Left ventricle myocardium inferior (tissue), 1 donor: ENCODE results near the gene PMEPA1. TPM values are rescaled to one million over a fixed set of nuclear protein-coding genes. Genes with fewer than 3 reads are reported as not detected.

Experiments used
- DNase-seq: peaks from one replicate; pipeline ENCODE4 v3.0.0-alpha.2; 2020
- H3K27ac ChIP-seq: fragments of 200-600 bp; replicated peaks from 2 replicates; pipeline ENCODE4 v1.8.0; 2021
- H3K27me3 ChIP-seq: fragments of 200-600 bp; 2 replicates; pipeline ENCODE4 v1.8.0; 2021; ENCODE audit warnings: low read depth
- H3K36me3 ChIP-seq: fragments of 200-600 bp; 2 replicates; pipeline ENCODE4 v1.8.0; 2021
- H3K4me1 ChIP-seq: fragments of 200-600 bp; 2 replicates; pipeline ENCODE4 v1.8.0; 2021
- H3K4me3 ChIP-seq: fragments of 200-600 bp; 2 replicates; pipeline ENCODE4 v1.8.0; 2021; ENCODE audit warnings: mild to moderate bottlenecking, moderate library complexity
- H3K9me3 ChIP-seq: fragments of 200-600 bp; replicated peaks from 2 replicates; pipeline ENCODE4 v1.8.0; 2021
- intact Hi-C: fragments of 100-400 bp; cut with micrococcal nuclease; formaldehyde crosslinking; loops from one replicate; pipeline ENCODE4 v1.11.0; 2022
- total RNA-seq: library from RNA; stranded (reverse); fragmentation: NEBNext Ultra II Directional; extraction: Animal tissue kit (Norgen Biotek cat#: 25700); gene quantifications from one replicate; pipeline ENCODE4 v1.2.1, GENCODE V29; 2021
- TF ChIP-seq, protein P1 (sequence below): fragments of 200-600 bp; IDR thresholded peaks from 2 replicates; pipeline ENCODE4 v1.8.0; 2021; ENCODE audit warnings: antibody characterized with exemption, mild to moderate bottlenecking, borderline replicate concordance
- donor health status: DM: no; HTN: yes; CAD: no; lungs with severe emphysema.

PMEPA1 gene
- total RNA-seq, 1 donor from 2014 or later = 36.4 TPM

DNA sequence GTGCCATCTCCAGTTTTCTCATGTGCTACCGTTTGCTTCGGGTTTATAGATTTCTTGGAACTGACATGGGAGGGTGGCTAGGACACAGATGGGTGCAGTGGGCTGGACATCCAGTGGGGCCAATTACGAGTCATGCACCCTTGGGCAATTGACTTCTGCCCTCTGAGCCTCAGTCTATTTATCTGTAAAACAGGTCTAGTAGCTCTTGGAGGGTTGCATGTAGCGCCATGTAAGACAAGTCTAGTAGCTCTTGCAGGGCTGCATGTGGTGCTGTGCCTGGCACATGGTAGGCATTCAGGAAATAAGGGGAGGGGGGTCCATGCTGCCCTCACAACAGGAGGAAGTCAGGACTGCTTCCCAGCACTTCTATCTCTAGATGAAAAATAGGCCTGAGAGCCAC is 15.3 kb downstream of the PMEPA1 start:
- Histone ChIP-seq H3K36me3 (no peaks in the 10 kb centered on the region), H3K4me3 (no peak overlapping the region), H3K9me3 (no peaks in the 10 kb centered on the region), H3K4me1 (peaks cover 73% of the 10 kb centered on the region), H3K27ac (no peak overlapping the region), H3K27me3 (no peaks in the 10 kb centered on the region)
- intact Hi-C loops = no loop called here
- no peak for DNase-seq
- TF ChIP-seq, protein P1, sequence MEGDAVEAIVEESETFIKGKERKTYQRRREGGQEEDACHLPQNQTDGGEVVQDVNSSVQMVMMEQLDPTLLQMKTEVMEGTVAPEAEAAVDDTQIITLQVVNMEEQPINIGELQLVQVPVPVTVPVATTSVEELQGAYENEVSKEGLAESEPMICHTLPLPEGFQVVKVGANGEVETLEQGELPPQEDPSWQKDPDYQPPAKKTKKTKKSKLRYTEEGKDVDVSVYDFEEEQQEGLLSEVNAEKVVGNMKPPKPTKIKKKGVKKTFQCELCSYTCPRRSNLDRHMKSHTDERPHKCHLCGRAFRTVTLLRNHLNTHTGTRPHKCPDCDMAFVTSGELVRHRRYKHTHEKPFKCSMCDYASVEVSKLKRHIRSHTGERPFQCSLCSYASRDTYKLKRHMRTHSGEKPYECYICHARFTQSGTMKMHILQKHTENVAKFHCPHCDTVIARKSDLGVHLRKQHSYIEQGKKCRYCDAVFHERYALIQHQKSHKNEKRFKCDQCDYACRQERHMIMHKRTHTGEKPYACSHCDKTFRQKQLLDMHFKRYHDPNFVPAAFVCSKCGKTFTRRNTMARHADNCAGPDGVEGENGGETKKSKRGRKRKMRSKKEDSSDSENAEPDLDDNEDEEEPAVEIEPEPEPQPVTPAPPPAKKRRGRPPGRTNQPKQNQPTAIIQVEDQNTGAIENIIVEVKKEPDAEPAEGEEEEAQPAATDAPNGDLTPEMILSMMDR = no peak

DNA sequence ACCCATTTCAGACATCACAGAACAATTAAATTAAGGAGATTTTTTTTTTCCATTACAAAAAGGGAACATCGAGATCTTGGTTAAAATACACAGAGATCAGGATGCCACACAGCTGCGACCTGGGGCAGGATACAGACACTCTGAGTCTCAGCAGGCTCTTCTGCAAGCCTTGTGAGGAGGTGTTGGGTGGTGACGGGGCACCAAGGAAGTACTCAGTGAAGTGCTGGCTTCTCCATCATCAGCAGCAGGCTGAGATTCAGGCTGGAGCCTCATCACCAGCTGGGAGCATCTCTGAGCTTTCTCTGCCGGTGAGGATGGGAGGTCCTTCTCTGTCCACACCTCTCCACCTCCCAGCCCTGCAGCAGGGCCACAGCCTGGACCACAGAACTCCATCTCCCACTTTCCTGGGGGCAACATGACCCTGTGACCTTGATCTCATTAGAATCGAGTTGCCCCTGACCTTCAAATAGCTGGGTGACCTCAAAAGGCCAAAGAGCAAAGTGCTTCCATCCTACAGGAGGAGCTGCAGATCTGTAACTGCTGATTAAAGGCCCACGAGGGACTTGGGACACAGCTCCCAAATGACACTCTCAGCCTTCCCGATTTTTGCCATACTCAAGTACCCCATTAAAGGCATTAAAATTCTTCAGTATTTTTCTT is 16.0 kb downstream of the PMEPA1 start:
- DNase-seq = no peak
- Histone ChIP-seq H3K4me1 (peaks cover 80% of the 10 kb centered on the region), H3K27ac (no peak overlapping the region), H3K27me3 (no peaks in the 10 kb centered on the region), H3K36me3 (no peaks in the 10 kb centered on the region), H3K9me3 (no peaks in the 10 kb centered on the region), H3K4me3 (no peak overlapping the region)
- intact Hi-C loops = no loop called here
- TF ChIP-seq, protein P1 = no peak

DNA sequence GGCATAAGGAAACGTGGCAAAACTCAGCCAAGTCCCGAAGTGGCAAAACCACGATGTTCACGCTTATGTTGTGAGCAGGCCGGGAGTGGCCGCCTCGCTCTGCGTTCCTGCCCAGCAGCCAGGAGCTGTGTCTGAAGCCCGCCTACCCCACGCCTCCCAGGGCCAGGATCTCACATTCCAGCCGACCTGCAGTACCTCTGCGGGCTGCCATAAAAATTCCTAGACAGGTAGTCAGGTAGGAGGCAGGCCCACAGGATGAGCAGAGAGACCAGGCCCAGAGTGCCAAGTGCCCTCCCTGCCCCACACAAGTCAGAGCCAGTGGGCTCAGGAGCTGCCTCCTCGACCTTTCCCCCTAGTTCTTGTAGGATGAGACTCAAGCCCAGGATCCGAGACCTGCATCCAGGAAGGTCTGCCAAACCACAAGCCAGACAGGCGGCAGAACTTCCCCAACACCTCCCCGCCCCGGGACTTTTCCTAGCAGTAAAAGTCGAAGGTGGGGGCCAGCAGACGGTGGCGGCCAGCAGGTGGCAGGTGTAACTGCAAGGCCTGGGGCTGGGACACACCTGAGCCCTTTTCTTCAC is 16.7 kb downstream of the PMEPA1 start:
- Histone ChIP-seq H3K4me3 (no peak overlapping the region), H3K27ac (no peak overlapping the region), H3K9me3 (no peaks in the 10 kb centered on the region), H3K4me1 (peaks cover 83% of the 10 kb centered on the region), H3K27me3 (no peaks in the 10 kb centered on the region), H3K36me3 (no peaks in the 10 kb centered on the region)
- intact Hi-C loops = no loop called here
- TF ChIP-seq, protein P1 = no peak
- no peak for DNase-seq

DNA sequence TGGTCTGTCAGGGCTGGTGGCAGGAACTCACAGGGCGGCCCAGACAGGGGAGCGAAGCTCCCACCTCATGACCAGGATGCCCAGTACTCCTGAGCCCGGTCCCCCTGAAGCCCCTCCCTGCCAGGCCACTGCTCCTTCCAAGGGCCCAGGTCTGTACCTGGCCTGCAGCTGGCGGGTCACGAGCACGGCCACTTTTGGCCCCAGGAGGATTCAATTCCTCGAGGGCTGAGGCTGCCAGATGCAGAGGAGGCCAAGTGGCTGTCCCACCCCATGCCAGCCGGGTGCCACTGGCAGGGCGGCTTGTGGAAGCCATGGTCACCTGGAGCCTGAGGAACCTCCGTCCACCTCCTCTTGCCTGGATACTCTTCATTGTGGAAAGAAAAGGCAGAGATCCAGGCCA is 17.4 kb downstream of the PMEPA1 start:
- no peak for DNase-seq
- TF ChIP-seq, protein P1 = no peak
- intact Hi-C loops = no loop called here
- Histone ChIP-seq H3K9me3 (no peaks in the 10 kb centered on the region), H3K27me3 (no peaks in the 10 kb centered on the region), H3K4me1 (peaks cover 87% of the 10 kb centered on the region), H3K36me3 (no peaks in the 10 kb centered on the region), H3K4me3 (no peak overlapping the region), H3K27ac (no peak overlapping the region)

DNA sequence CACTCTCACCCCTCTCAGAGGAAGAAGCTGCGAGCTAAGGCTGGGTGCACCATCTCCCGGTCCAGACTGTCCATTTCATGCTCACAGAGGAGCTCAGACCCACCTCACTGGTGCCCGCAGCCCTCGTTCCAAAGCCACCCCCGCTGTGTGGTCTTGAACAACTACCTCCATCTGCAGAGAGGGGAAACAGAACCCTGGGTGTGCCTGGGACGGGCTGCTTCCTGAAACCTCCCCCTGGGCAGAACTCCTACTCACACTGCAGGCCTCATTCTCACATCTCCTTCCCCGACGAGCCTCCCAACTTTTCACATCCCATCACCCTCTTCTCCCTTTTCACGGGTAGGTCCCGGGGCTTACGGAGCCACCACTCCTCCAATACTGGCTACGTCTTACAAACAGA is 18.1 kb downstream of the PMEPA1 start:
- Histone ChIP-seq H3K4me1 (peaks cover 88% of the 10 kb centered on the region), H3K9me3 (no peaks in the 10 kb centered on the region), H3K4me3 (no peak overlapping the region), H3K27me3 (no peaks in the 10 kb centered on the region), H3K27ac (no peak overlapping the region), H3K36me3 (no peaks in the 10 kb centered on the region)
- intact Hi-C loops = no loop called here
- TF ChIP-seq, protein P1 = no peak
- DNase-seq = no peak
